22Rv1 (cell line): ENCODE results near the gene TULP1.

Source experiments
- ZFX ChIP-seq: fragments of 450-650 bp; IDR thresholded peaks from 2 replicates; pipeline ENCODE4 v1.6.1; 2017; ENCODE audit warnings: antibody characterized with exemption, borderline replicate concordance
- TF ChIP-seq, protein P1 (sequence below): fragments of 450-650 bp; IDR thresholded peaks from 2 replicates; pipeline ENCODE4 v1.5.1; 2017; ENCODE audit warnings: mild to moderate bottlenecking

DNA sequence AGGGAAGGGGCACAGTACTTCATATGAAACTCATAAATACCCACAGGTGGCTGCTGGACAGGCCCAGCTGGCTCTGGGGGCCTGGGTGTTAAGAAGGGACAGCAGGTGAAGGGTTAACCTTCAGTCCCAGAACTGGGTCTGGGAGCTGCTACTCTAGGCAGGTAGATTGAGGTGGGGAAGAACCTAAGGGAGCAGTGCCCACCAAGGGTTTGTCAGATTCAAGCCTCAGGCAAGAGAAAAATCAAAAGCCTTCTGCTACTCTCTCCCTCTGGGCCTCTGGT is 38.9 kb downstream of the TULP1 start:
- TF ChIP-seq, protein P1, sequence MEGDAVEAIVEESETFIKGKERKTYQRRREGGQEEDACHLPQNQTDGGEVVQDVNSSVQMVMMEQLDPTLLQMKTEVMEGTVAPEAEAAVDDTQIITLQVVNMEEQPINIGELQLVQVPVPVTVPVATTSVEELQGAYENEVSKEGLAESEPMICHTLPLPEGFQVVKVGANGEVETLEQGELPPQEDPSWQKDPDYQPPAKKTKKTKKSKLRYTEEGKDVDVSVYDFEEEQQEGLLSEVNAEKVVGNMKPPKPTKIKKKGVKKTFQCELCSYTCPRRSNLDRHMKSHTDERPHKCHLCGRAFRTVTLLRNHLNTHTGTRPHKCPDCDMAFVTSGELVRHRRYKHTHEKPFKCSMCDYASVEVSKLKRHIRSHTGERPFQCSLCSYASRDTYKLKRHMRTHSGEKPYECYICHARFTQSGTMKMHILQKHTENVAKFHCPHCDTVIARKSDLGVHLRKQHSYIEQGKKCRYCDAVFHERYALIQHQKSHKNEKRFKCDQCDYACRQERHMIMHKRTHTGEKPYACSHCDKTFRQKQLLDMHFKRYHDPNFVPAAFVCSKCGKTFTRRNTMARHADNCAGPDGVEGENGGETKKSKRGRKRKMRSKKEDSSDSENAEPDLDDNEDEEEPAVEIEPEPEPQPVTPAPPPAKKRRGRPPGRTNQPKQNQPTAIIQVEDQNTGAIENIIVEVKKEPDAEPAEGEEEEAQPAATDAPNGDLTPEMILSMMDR = no peak
- TF ChIP-seq ZFX = no peak
